ENCODE results near the gene PNPLA7. TPM values are rescaled to one million over a fixed set of nuclear protein-coding genes. Genes with fewer than 3 reads are reported as not detected.

Gene PNPLA7
- total and polyA plus RNA-seq, 4 donors: 0.75 to 6.5 (median 2.1) TPM

- TF ChIP-seq ZBTB33 (IDR thresholded peaks at IDR 0.05): no peak
- no peak for TF ChIP-seq NR2F2 (IDR thresholded peaks at IDR 0.05)
- no peak for TF ChIP-seq HNF4A (conservative IDR thresholded peaks at IDR 0.05)
- no peak for TF ChIP-seq JUND (IDR thresholded peaks at IDR 0.05)
- TF ChIP-seq MAX (IDR thresholded peaks at IDR 0.05): no peak
- no peak for TF ChIP-seq YY1 (IDR thresholded peaks at IDR 0.05)
- no peak for TF ChIP-seq TAF1 (conservative IDR thresholded peaks at IDR 0.05)
- TF ChIP-seq FOXA1 (IDR thresholded peaks at IDR 0.05): no peak
Observed at GRCh38 chr9:137547687-137548543, 2.3 kb downstream of the PNPLA7 start (continued).

GRCh38 chr9:137545123-137545522 lies 5.1 kb downstream of the PNPLA7 start:
- Histone ChIP-seq H3K4me1 (ENCODE audit: control insufficient read depth in 4 of 4, insufficient read depth in 4 of 4, low read length in 3 of 4) (peaks cover 7 to 26% (median 14%) of the 10 kb centered on the region in 4 donors), H3K27ac (ENCODE audit: low read depth in 1 of 2, low read length in 2 of 2) (no peak overlapping the region), H3K4me3 (ENCODE audit: low read depth in 1 of 3, low read length in 3 of 3) (no peak overlapping the region), H3K9me3 (ENCODE audit: control insufficient read depth in 4 of 4, low read length in 3 of 4) (no peaks in the 10 kb centered on the region), H3K9ac (ENCODE audit: low read depth in 1 of 2, low read length in 2 of 2) (no peak overlapping the region), H3K36me3 (ENCODE audit: control insufficient read depth in 4 of 4, insufficient read depth in 3 of 4, low read depth in 1 of 4, low read length in 3 of 4) (peaks cover 0 to 23% (median 8%) of the 10 kb centered on the region in 4 donors), H3K27me3 (ENCODE audit: control insufficient read depth in 4 of 4, insufficient read depth in 4 of 4, low read length in 3 of 4) (no peaks in the 10 kb centered on the region)
- 85% methylated on average over 10 of the region's 10 CpGs for WGBS
- no peak for DNase-seq (ENCODE audit: low spot score)
- TF ChIP-seq HNF4A (conservative IDR thresholded peaks at IDR 0.05): no peak
- no peak for TF ChIP-seq TAF1 (conservative IDR thresholded peaks at IDR 0.05)
- TF ChIP-seq FOXA1 (IDR thresholded peaks at IDR 0.05): no peak
- TF ChIP-seq YY1 (IDR thresholded peaks at IDR 0.05): no peak
- no peak for TF ChIP-seq HNF4G (IDR thresholded peaks at IDR 0.05)
- no peak for TF ChIP-seq ATF3 (IDR thresholded peaks at IDR 0.05)

- no peak for DNase-seq (ENCODE audit: low spot score)
- peaks cover 0 to 25% (median 9%) of the 10 kb centered on the region in 4 donors for H3K36me3 ChIP-seq (ENCODE audit: control insufficient read depth in 4 of 4, insufficient read depth in 3 of 4, low read depth in 1 of 4, low read length in 3 of 4)
- peaks cover under 1 to 18% (median 7%) of the 10 kb centered on the region in 4 donors for H3K4me1 ChIP-seq (ENCODE audit: control insufficient read depth in 4 of 4, insufficient read depth in 4 of 4, low read length in 3 of 4)
- 88% methylated on average over 12 of the region's 12 CpGs for WGBS
- no peaks in the 10 kb centered on the region for H3K27me3 ChIP-seq (ENCODE audit: control insufficient read depth in 4 of 4, insufficient read depth in 4 of 4, low read length in 3 of 4)
- H3K9ac ChIP-seq (ENCODE audit: low read depth in 1 of 2, low read length in 2 of 2): no peak overlapping the region
- no peaks in the 10 kb centered on the region for H3K9me3 ChIP-seq (ENCODE audit: control insufficient read depth in 4 of 4, low read length in 3 of 4)
- H3K27ac ChIP-seq (ENCODE audit: low read depth in 1 of 2, low read length in 2 of 2): no peak overlapping the region
- no peak overlapping the region for H3K4me3 ChIP-seq (ENCODE audit: low read depth in 1 of 3, low read length in 3 of 3)
- no peak for TF ChIP-seq HNF4G (IDR thresholded peaks at IDR 0.05)
- TF ChIP-seq SP1 (IDR thresholded peaks at IDR 0.05): no peak
- no peak for TF ChIP-seq JUND (IDR thresholded peaks at IDR 0.05)
- no peak for TF ChIP-seq REST (IDR thresholded peaks at IDR 0.05)
- TF ChIP-seq FOXA2 (IDR thresholded peaks at IDR 0.05): no peak
- no peak for TF ChIP-seq ATF3 (IDR thresholded peaks at IDR 0.05)
- TF ChIP-seq ZBTB33 (IDR thresholded peaks at IDR 0.05): no peak
- TF ChIP-seq EGR1 (IDR thresholded peaks at IDR 0.05; ENCODE audit: low read depth in 2 of 2): no peak
- TF ChIP-seq RAD21 (IDR thresholded peaks at IDR 0.05): no peak
- TF ChIP-seq NR2F2 (IDR thresholded peaks at IDR 0.05): no peak
- TF ChIP-seq CTCF (IDR thresholded peaks at IDR 0.05; ENCODE audit: low read depth, low read length, missing input control): no peak
- no peak for TF ChIP-seq GABPA (IDR thresholded peaks at IDR 0.05 in 1 of 2, conservative IDR thresholded peaks at IDR 0.05 in 1 of 2)
- no peak for TF ChIP-seq HNF4A (conservative IDR thresholded peaks at IDR 0.05)
- TF ChIP-seq YY1 (IDR thresholded peaks at IDR 0.05): no peak
- no peak for TF ChIP-seq RXRA (IDR thresholded peaks at IDR 0.05)
Observed at GRCh38 chr9:137544176-137544760, 5.9 kb downstream of the PNPLA7 start.
